ENCODE data around the gene GNAL.

Gene GNAL

DNA sequence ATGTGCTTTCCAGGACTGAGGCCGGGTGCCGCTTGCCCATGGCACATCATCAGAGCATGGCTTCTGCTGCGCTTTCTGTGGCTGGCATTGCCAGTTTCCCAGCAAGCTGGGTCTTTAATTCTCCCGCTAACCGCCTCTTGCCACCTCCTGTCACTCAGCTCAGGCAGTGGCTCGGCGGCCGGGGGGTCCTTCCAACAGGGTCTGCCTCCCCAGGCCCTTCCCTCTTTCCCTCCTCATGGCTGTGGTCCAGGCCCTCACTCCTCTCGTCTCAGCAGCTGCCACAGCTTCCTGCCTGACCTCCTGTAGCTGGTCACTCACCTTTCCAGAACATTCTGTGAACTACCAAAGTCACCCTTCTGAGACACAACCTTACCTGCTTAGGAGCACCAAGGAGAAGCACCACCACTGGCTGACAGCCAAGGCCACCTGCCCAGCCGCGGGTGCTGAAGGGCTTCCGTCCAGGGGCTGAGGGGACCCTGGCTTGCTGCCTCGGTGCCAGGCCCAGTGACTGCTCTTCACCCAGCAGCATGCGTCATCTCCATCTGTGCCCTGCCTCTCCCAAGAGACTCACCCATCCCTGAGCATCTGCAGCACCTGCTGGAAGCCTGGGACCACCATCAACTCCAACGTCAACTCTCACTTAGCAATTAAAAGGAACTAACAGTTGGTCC, 184.7 kb downstream of the GNAL start:
- H3K4ac ChIP-seq (ENCODE audit: low read depth in 1 of 2, low read length in 2 of 2), result no peak overlapping the region
- no peak overlapping the region for H4K91ac ChIP-seq (ENCODE audit: low read length)
- H3K18ac ChIP-seq (ENCODE audit: low read depth in 1 of 2, low read length in 2 of 2), result no peak overlapping the region
- H3K36me3 ChIP-seq (ENCODE audit: control insufficient read depth in 1 of 2, insufficient read depth in 2 of 2, low read depth in 1 of 2, low read length in 2 of 2), result no peaks in the 10 kb centered on the region
- no peak overlapping the region for H3K4me2 ChIP-seq (ENCODE audit: low read length, poor library complexity, severe bottlenecking)
- no peak overlapping the region for H4K8ac ChIP-seq (ENCODE audit: low read length)
- no peak overlapping the region for H2BK5ac ChIP-seq (ENCODE audit: low read depth, low read length, poor library complexity, severe bottlenecking)
- no peaks in the 10 kb centered on the region for H3K27me3 ChIP-seq (ENCODE audit: control insufficient read depth in 1 of 2, insufficient read depth in 1 of 2, low read length in 2 of 2)
- no peaks in the 10 kb centered on the region for H3K79me1 ChIP-seq (replicated peaks; ENCODE audit: low read length, poor library complexity, severe bottlenecking)
- H3K27ac ChIP-seq (ENCODE audit: low read length, poor library complexity, severe bottlenecking), result no peak overlapping the region
- H2BK15ac ChIP-seq (ENCODE audit: low read depth, poor library complexity, severe bottlenecking), result no peak overlapping the region
- H3K14ac ChIP-seq (ENCODE audit: low read length in 2 of 2), result no peak overlapping the region
- H3K9me3 ChIP-seq (ENCODE audit: control insufficient read depth, low read length), result no peaks in the 10 kb centered on the region
- WGBS, result 91% methylated on average over 15 of the region's 15 CpGs
- no peak overlapping the region for H2AK5ac ChIP-seq (ENCODE audit: low read length, severe bottlenecking)
- H2AFZ ChIP-seq (ENCODE audit: low read depth, low read length), result no peak overlapping the region
- H3K4me3 ChIP-seq (ENCODE audit: insufficient read depth in 1 of 2, low read depth in 1 of 2, low read length in 2 of 2), result no peak overlapping the region
- H3K4me1 ChIP-seq (ENCODE audit: control insufficient read depth, insufficient read depth, low read depth, low read length), result peaks cover 5% of the 10 kb centered on the region
- no peak overlapping the region for H3K23ac ChIP-seq (ENCODE audit: low read length in 2 of 2)
- H2BK120ac ChIP-seq (ENCODE audit: low read depth, low read length), result no peak overlapping the region
- DNase-seq, result no peak
- H2BK12ac ChIP-seq (ENCODE audit: low read length in 2 of 2), result no peak overlapping the region
- H3K9ac ChIP-seq (ENCODE audit: low read length), result no peak overlapping the region

- no peak overlapping the region for H2AK5ac ChIP-seq (ENCODE audit: low read length, severe bottlenecking)
- H3K36me3 ChIP-seq (ENCODE audit: control insufficient read depth in 1 of 2, insufficient read depth in 2 of 2, low read depth in 1 of 2, low read length in 2 of 2), result no peaks in the 10 kb centered on the region
- H2AFZ ChIP-seq (ENCODE audit: low read depth, low read length), result no peak overlapping the region
- no peak overlapping the region for H3K4ac ChIP-seq (ENCODE audit: low read depth in 1 of 2, low read length in 2 of 2)
- no peak overlapping the region for H2BK5ac ChIP-seq (ENCODE audit: low read depth, low read length, poor library complexity, severe bottlenecking)
- no peak overlapping the region for H3K23ac ChIP-seq (ENCODE audit: low read length in 2 of 2)
- no peak for DNase-seq
- H2BK120ac ChIP-seq (ENCODE audit: low read depth, low read length), result no peak overlapping the region
- H3K4me1 ChIP-seq (ENCODE audit: control insufficient read depth, insufficient read depth, low read depth, low read length), result peaks cover 5% of the 10 kb centered on the region
- H2BK15ac ChIP-seq (ENCODE audit: low read depth, poor library complexity, severe bottlenecking), result no peak overlapping the region
- H3K14ac ChIP-seq (ENCODE audit: low read length in 2 of 2), result no peak overlapping the region
- no peak overlapping the region for H3K27ac ChIP-seq (ENCODE audit: low read length, poor library complexity, severe bottlenecking)
- no peaks in the 10 kb centered on the region for H3K79me1 ChIP-seq (replicated peaks; ENCODE audit: low read length, poor library complexity, severe bottlenecking)
- 88% methylated on average over 8 of the region's 8 CpGs for WGBS
- no peaks in the 10 kb centered on the region for H3K9me3 ChIP-seq (ENCODE audit: control insufficient read depth, low read length)
- no peak overlapping the region for H2BK12ac ChIP-seq (ENCODE audit: low read length in 2 of 2)
- no peak overlapping the region for H3K18ac ChIP-seq (ENCODE audit: low read depth in 1 of 2, low read length in 2 of 2)
- H3K4me2 ChIP-seq (ENCODE audit: low read length, poor library complexity, severe bottlenecking), result no peak overlapping the region
- no peak overlapping the region for H3K9ac ChIP-seq (ENCODE audit: low read length)
- no peak overlapping the region for H3K4me3 ChIP-seq (ENCODE audit: insufficient read depth in 1 of 2, low read depth in 1 of 2, low read length in 2 of 2)
- H4K8ac ChIP-seq (ENCODE audit: low read length), result no peak overlapping the region
- no peaks in the 10 kb centered on the region for H3K27me3 ChIP-seq (ENCODE audit: control insufficient read depth in 1 of 2, insufficient read depth in 1 of 2, low read length in 2 of 2)
- H4K91ac ChIP-seq (ENCODE audit: low read length), result no peak overlapping the region
These were observed 185.6 kb downstream of the GNAL start for GRCh38 chr18:11874676-11875075.

DNA sequence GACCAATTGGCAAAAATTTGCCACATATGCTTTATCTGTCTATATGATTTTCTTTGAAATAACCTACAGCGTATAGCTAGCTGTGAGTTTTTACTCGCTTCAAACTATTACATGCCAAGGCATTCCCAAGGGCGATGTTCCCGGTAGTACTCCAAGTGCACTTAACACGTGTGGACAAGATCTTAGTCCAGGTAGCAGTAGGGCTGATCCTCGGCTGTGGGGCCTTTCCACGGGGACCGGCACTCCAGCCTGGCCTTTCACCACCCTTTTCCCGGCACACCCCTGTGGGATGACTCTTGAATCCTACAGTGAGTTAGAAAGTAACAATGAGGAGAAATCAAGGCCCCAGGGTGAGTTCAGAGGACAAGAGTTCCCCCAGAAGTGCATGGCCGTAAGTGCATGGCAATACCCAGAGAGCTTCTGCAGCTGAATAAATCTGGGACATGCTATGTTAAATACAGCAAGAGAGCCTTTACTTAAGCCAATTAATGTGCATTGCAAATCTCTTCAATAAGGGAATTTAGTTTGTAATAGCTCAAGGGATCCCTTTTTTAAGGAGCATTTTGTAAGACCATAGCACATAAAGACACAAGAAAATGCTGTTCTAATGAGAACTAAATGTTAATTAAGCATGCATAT, 188.6 kb downstream of the GNAL start:
- H3K23ac ChIP-seq (ENCODE audit: low read length in 2 of 2), result peak overlapping the region in 1 of 2 experiments; percentile 69

GRCh38 chr18:11880586-11881304, 191.7 kb downstream of the GNAL start:
- no peak overlapping the region for H3K4me2 ChIP-seq (ENCODE audit: low read length, poor library complexity, severe bottlenecking)
- 93% methylated on average over 29 of the region's 30 CpGs for WGBS
- H4K8ac ChIP-seq (ENCODE audit: low read length), result no peak overlapping the region
- H3K14ac ChIP-seq (ENCODE audit: low read length in 2 of 2), result no peak overlapping the region
- no peak overlapping the region for H2BK15ac ChIP-seq (ENCODE audit: low read depth, poor library complexity, severe bottlenecking)
- H3K27ac ChIP-seq (ENCODE audit: low read length, poor library complexity, severe bottlenecking), result no peak overlapping the region
- H3K9ac ChIP-seq (ENCODE audit: low read length), result no peak overlapping the region
- no peak overlapping the region for H3K4me3 ChIP-seq (ENCODE audit: insufficient read depth in 1 of 2, low read depth in 1 of 2, low read length in 2 of 2)
- H3K27me3 ChIP-seq (ENCODE audit: control insufficient read depth in 1 of 2, insufficient read depth in 1 of 2, low read length in 2 of 2), result no peaks in the 10 kb centered on the region
- H2AK5ac ChIP-seq (ENCODE audit: low read length, severe bottlenecking), result no peak overlapping the region
- no peak overlapping the region for H3K23ac ChIP-seq (ENCODE audit: low read length in 2 of 2)
- no peaks in the 10 kb centered on the region for H3K79me1 ChIP-seq (replicated peaks; ENCODE audit: low read length, poor library complexity, severe bottlenecking)
- no peak overlapping the region for H2BK120ac ChIP-seq (ENCODE audit: low read depth, low read length)
- no peak for DNase-seq
- no peaks in the 10 kb centered on the region for H3K9me3 ChIP-seq (ENCODE audit: control insufficient read depth, low read length)
- peak overlapping the region; percentile 43 for H4K91ac ChIP-seq (ENCODE audit: low read length)
- no peak overlapping the region for H3K18ac ChIP-seq (ENCODE audit: low read depth in 1 of 2, low read length in 2 of 2)
- H3K36me3 ChIP-seq (ENCODE audit: control insufficient read depth in 1 of 2, insufficient read depth in 2 of 2, low read depth in 1 of 2, low read length in 2 of 2), result peaks cover 23 to 42% of the 10 kb centered on the region in 2 experiments
- H2AFZ ChIP-seq (ENCODE audit: low read depth, low read length), result no peak overlapping the region
- no peak overlapping the region for H2BK5ac ChIP-seq (ENCODE audit: low read depth, low read length, poor library complexity, severe bottlenecking)
- H3K4ac ChIP-seq (ENCODE audit: low read depth in 1 of 2, low read length in 2 of 2), result no peak overlapping the region
- no peaks in the 10 kb centered on the region for H3K4me1 ChIP-seq (ENCODE audit: control insufficient read depth, insufficient read depth, low read depth, low read length)
- no peak overlapping the region for H2BK12ac ChIP-seq (ENCODE audit: low read length in 2 of 2)

More for the DNA sequence above, 188.6 kb downstream of the GNAL start:
- Histone ChIP-seq H2AK5ac (ENCODE audit: low read length, severe bottlenecking) (no peak overlapping the region), H3K27me3 (ENCODE audit: control insufficient read depth in 1 of 2, insufficient read depth in 1 of 2, low read length in 2 of 2) (no peaks in the 10 kb centered on the region), H3K18ac (ENCODE audit: low read depth in 1 of 2, low read length in 2 of 2) (no peak overlapping the region), H3K9ac (ENCODE audit: low read length) (no peak overlapping the region), H3K4me1 (ENCODE audit: control insufficient read depth, insufficient read depth, low read depth, low read length) (peaks cover 5% of the 10 kb centered on the region), H3K9me3 (ENCODE audit: control insufficient read depth, low read length) (no peaks in the 10 kb centered on the region), H2BK120ac (ENCODE audit: low read depth, low read length) (no peak overlapping the region), H2BK5ac (ENCODE audit: low read depth, low read length, poor library complexity, severe bottlenecking) (no peak overlapping the region), H3K14ac (ENCODE audit: low read length in 2 of 2) (peak overlapping the region in 1 of 2 experiments; percentile 60), H2BK15ac (ENCODE audit: low read depth, poor library complexity, severe bottlenecking) (no peak overlapping the region), H3K4me3 (ENCODE audit: insufficient read depth in 1 of 2, low read depth in 1 of 2, low read length in 2 of 2) (no peak overlapping the region), H2BK12ac (ENCODE audit: low read length in 2 of 2) (no peak overlapping the region), H2AFZ (ENCODE audit: low read depth, low read length) (no peak overlapping the region), H3K4ac (ENCODE audit: low read depth in 1 of 2, low read length in 2 of 2) (no peak overlapping the region), H3K27ac (ENCODE audit: low read length, poor library complexity, severe bottlenecking) (no peak overlapping the region), H3K4me2 (ENCODE audit: low read length, poor library complexity, severe bottlenecking) (no peak overlapping the region), H3K79me1 (replicated peaks; ENCODE audit: low read length, poor library complexity, severe bottlenecking) (no peaks in the 10 kb centered on the region), H4K91ac (ENCODE audit: low read length) (no peak overlapping the region), H4K8ac (ENCODE audit: low read length) (no peak overlapping the region), H3K36me3 (ENCODE audit: control insufficient read depth in 1 of 2, insufficient read depth in 2 of 2, low read depth in 1 of 2, low read length in 2 of 2) (peaks cover 9 to 13% of the 10 kb centered on the region in 2 experiments)
- WGBS, result 94% methylated on average over 10 of the region's 10 CpGs
- DNase-seq, result no peak

All from mesenchymal stem cell (in vitro differentiated cells and primary cell).